HEK293T (cell line): Measurements from ENCODE around the gene JADE3.

ENCODE experiments used
- CTCF ChIA-PET: fragments of 350-600 bp; formaldehyde crosslinking; extraction: SDS; loops from one replicate; lab custom pipeline; 2021; ENCODE audit warnings: antibody characterized with exemption, inconsistent platforms; lab: Yijun Ruan, JAX
- POLR2A ChIA-PET: fragments of 350-600 bp; formaldehyde crosslinking; extraction: SDS; loops from one replicate; lab custom pipeline; 2020; ENCODE audit warnings: antibody characterized with exemption, inconsistent platforms; lab: Yijun Ruan, JAX
- DNase-seq: peaks from one replicate; pipeline ENCODE4 v3.0.0; 2012; ENCODE audit warnings: mixed read lengths; ENCODE audit errors: extremely low spot score
- ARNT ChIP-seq: fragments of 450-650 bp; IDR thresholded peaks from 2 replicates; pipeline ENCODE4 v1.6.1; 2017; ENCODE audit warnings: mild to moderate bottlenecking
- BHLHE40 ChIP-seq: fragments of 450-650 bp; IDR thresholded peaks from 2 replicates; pipeline ENCODE4 v1.6.1; 2016; ENCODE audit warnings: mild to moderate bottlenecking, moderate library complexity, borderline replicate concordance
- CTBP1 ChIP-seq: fragments of 450-650 bp; IDR thresholded peaks from 2 replicates; pipeline ENCODE4 v1.6.1; 2016; ENCODE audit warnings: borderline replicate concordance
- ELF4 ChIP-seq: fragments of 450-650 bp; IDR thresholded peaks from 2 replicates; pipeline ENCODE4 v1.6.1; 2017; ENCODE audit warnings: antibody characterized with exemption
- FOXA1 ChIP-seq: fragments of 450-650 bp; IDR thresholded peaks from 2 replicates; pipeline ENCODE4 v1.6.1; 2016; ENCODE audit warnings: mild to moderate bottlenecking
- FOXK2 ChIP-seq: fragments of 450-650 bp; IDR thresholded peaks from 2 replicates; pipeline ENCODE4 v1.6.1; 2016; ENCODE audit warnings: mild to moderate bottlenecking
- FOXM1 ChIP-seq: fragments of 450-650 bp; IDR thresholded peaks from 2 replicates; pipeline ENCODE4 v1.6.1; 2017; ENCODE audit warnings: mild to moderate bottlenecking, borderline replicate concordance
- HDGF ChIP-seq: fragments of 450-650 bp; IDR thresholded peaks from 2 replicates; pipeline ENCODE4 v1.6.1; 2017; ENCODE audit warnings: antibody characterized with exemption, borderline replicate concordance
- L3MBTL2 ChIP-seq: fragments of 450-650 bp; conservative IDR thresholded peaks from 2 replicates; pipeline ENCODE4 v1.6.1; 2016; ENCODE audit warnings: mild to moderate bottlenecking
- LEF1 ChIP-seq: fragments of 450-650 bp; IDR thresholded peaks from 2 replicates; pipeline ENCODE4 v1.6.1; 2017; ENCODE audit warnings: mild to moderate bottlenecking, borderline replicate concordance
- NFRKB ChIP-seq: fragments of 450-650 bp; IDR thresholded peaks from 2 replicates; pipeline ENCODE4 v1.6.1; 2016; ENCODE audit warnings: mild to moderate bottlenecking, moderate library complexity
- PKNOX1 ChIP-seq: fragments of 450-650 bp; IDR thresholded peaks from 2 replicates; pipeline ENCODE4 v1.6.1; 2016
- SP1 ChIP-seq: fragments of 450-650 bp; IDR thresholded peaks from 2 replicates; pipeline ENCODE4 v1.6.1; 2017
- SUZ12 ChIP-seq: fragments of 450-650 bp; IDR thresholded peaks from 2 replicates; pipeline ENCODE4 v1.6.1; 2016; ENCODE audit warnings: mild to moderate bottlenecking
- TARDBP ChIP-seq: fragments of 450-650 bp; IDR thresholded peaks from 2 replicates; pipeline ENCODE4 v1.6.1; 2016
- ZNF384 ChIP-seq: fragments of 450-650 bp; IDR thresholded peaks from 2 replicates; pipeline ENCODE4 v1.6.1; 2016

JADE3 gene

GRCh38 chrX:46920235-46920634, 8.0 kb downstream of the JADE3 start:
- ChIA-PET POLR2A (no interaction called here), CTCF (no interaction called here)
- TF ChIP-seq NFRKB (no peak), PKNOX1 (no peak), FOXA1 (no peak), L3MBTL2 (no peak), SP1 (no peak), TARDBP (no peak), HDGF (no peak), ELF4 (no peak), ZNF384 (no peak), CTBP1 (no peak), ARNT (no peak), BHLHE40 (no peak), SUZ12 (no peak), FOXK2 (no peak), LEF1 (no peak), FOXM1 (no peak)
- no peak for DNase-seq

GRCh38 chrX:46922611-46923010, 10.4 kb downstream of the JADE3 start:
- TF ChIP-seq BHLHE40 (no peak), HDGF (no peak), SP1 (no peak), NFRKB (no peak), SUZ12 (no peak), FOXM1 (no peak), LEF1 (no peak), FOXA1 (no peak), TARDBP (no peak), CTBP1 (no peak)
- DNase-seq: no peak
- ChIA-PET CTCF (no interaction called here), POLR2A (no interaction called here)

- TF ChIP-seq PKNOX1: no peak
- no peak for TF ChIP-seq SUZ12
- no peak for TF ChIP-seq ARNT
- no peak for TF ChIP-seq ELF4
- TF ChIP-seq TARDBP: no peak
- TF ChIP-seq CTBP1: no peak
- no peak for TF ChIP-seq NFRKB
- no peak for TF ChIP-seq LEF1
- TF ChIP-seq FOXM1: no peak
- TF ChIP-seq BHLHE40: no peak
- no peak for TF ChIP-seq L3MBTL2
- no peak for TF ChIP-seq SP1
- no peak for TF ChIP-seq HDGF
- TF ChIP-seq FOXK2: no peak
- TF ChIP-seq FOXA1: no peak
- TF ChIP-seq ZNF384: no peak
- ChIA-PET CTCF (no interaction called here), POLR2A (no interaction called here)
- DNase-seq: no peak
Observed at GRCh38 chrX:46927718-46928117, 15.5 kb downstream of the JADE3 start.

GRCh38 chrX:46929439-46930261, 17.4 kb downstream of the JADE3 start:
- CTCF ChIA-PET: no interaction called here
- TF ChIP-seq SP1: no peak
- DNase-seq: no peak
- POLR2A ChIA-PET: no interaction called here

- ChIA-PET CTCF (interaction anchor here (0.6 kb wide), 1 partner anchor 20 kb away, joined by 3 read pairs; no protein-coding TSS in a partner anchor), POLR2A (no interaction called here)
- TF ChIP-seq TARDBP (no peak), LEF1 (no peak), HDGF (no peak), L3MBTL2 (no peak), ARNT (no peak), FOXM1 (no peak), PKNOX1 (no peak), ELF4 (no peak), BHLHE40 (no peak), SUZ12 (no peak), CTBP1 (no peak), ZNF384 (no peak), FOXA1 (no peak), NFRKB (no peak), SP1 (no peak), FOXK2 (no peak)
- DNase-seq: no peak
Observed at GRCh38 chrX:46935295-46935694, 23.1 kb downstream of the JADE3 start.

GRCh38 chrX:46938589-46938988, 26.4 kb downstream of the JADE3 start:
- ChIA-PET POLR2A (no interaction called here), CTCF (no interaction called here)
- TF ChIP-seq FOXM1 (no peak), SUZ12 (no peak), ZNF384 (no peak)
- no peak for DNase-seq
